ENCODE measurements around the gene RRBP1. TPM values are rescaled to one million over a fixed set of nuclear protein-coding genes. Genes with fewer than 3 reads are reported as not detected.
"Not testable (repeated sequence)": the region's sequence is repeated elsewhere in the genome, so short reads cannot be mapped to it uniquely, and the experiment has no call there.

Gene RRBP1
- total RNA-seq, 1 donor from 2014 or later: 170 TPM

GRCh38 chr20:17708675-17709360 lies 26.8 kb upstream of the RRBP1 start:
- DNase-seq (ENCODE audit: low spot score): no peak

- not testable (repeated sequence) for DNase-seq (ENCODE audit: low spot score)
These were observed 25.9 kb upstream of the RRBP1 start for GRCh38 chr20:17707951-17708350.

GRCh38 chr20:17706632-17707031 lies 24.6 kb upstream of the RRBP1 start:
- DNase-seq (ENCODE audit: low spot score): no peak

GRCh38 chr20:17705916-17706315 lies 23.9 kb upstream of the RRBP1 start:
- DNase-seq (ENCODE audit: low spot score): no peak

GRCh38 chr20:17704589-17705317 lies 22.7 kb upstream of the RRBP1 start:
- no peak for DNase-seq (ENCODE audit: low spot score)

GRCh38 chr20:17701826-17702225 lies 19.8 kb upstream of the RRBP1 start:
- DNase-seq (ENCODE audit: low spot score): no peak

GRCh38 chr20:17700637-17701036 lies 18.6 kb upstream of the RRBP1 start:
- no peak for DNase-seq (ENCODE audit: low spot score)

GRCh38 chr20:17699931-17700351 lies 17.9 kb upstream of the RRBP1 start, which contains the start of gene BANF2:
Gene BANF2, plus strand, starts transcription at chr20:17699966. Its CDS starts 25,060 bp downstream, at chr20:17725026.
- no peak for DNase-seq (ENCODE audit: low spot score)

- DNase-seq (ENCODE audit: low spot score): no peak
These were observed 16.3 kb upstream of the RRBP1 start for GRCh38 chr20:17698384-17698783.

- no peak for DNase-seq (ENCODE audit: low spot score)
These were observed 15.1 kb upstream of the RRBP1 start for GRCh38 chr20:17697171-17697570.

GRCh38 chr20:17696287-17696686 lies 14.2 kb upstream of the RRBP1 start:
- no peak for DNase-seq (ENCODE audit: low spot score)

- DNase-seq (ENCODE audit: low spot score): no peak
These were observed 12.7 kb upstream of the RRBP1 start for GRCh38 chr20:17694767-17695166.

GRCh38 chr20:17693444-17694001 lies 11.5 kb upstream of the RRBP1 start:
- no peak for DNase-seq (ENCODE audit: low spot score)

- no peak for DNase-seq (ENCODE audit: low spot score)
These were observed 9.7 kb upstream of the RRBP1 start for GRCh38 chr20:17691758-17692157.

- DNase-seq (ENCODE audit: low spot score): no peak
These were observed 8.1 kb upstream of the RRBP1 start for GRCh38 chr20:17690144-17690543.

GRCh38 chr20:17688965-17689364 lies 6.9 kb upstream of the RRBP1 start:
- DNase-seq (ENCODE audit: low spot score): no peak

GRCh38 chr20:17687800-17688199 lies 5.8 kb upstream of the RRBP1 start:
- DNase-seq (ENCODE audit: low spot score): no peak

GRCh38 chr20:17685168-17685567 lies 3.1 kb upstream of the RRBP1 start:
- no peak for DNase-seq (ENCODE audit: low spot score)

- no peak for DNase-seq (ENCODE audit: low spot score)
These were observed 2.2 kb upstream of the RRBP1 start for GRCh38 chr20:17684077-17684888.

- no peak for DNase-seq (ENCODE audit: low spot score)
These were observed 1.4 kb upstream of the RRBP1 start for GRCh38 chr20:17683218-17684076.

- no peak for DNase-seq (ENCODE audit: low spot score)
These were observed 802 bp upstream of the RRBP1 start for GRCh38 chr20:17682889-17683198.
